Sciatic nerve (tissue), 2 donors: ENCODE measurements around the gene PLP1. TPM values are rescaled to one million over a fixed set of nuclear protein-coding genes. Genes with fewer than 3 reads are reported as not detected.
"Not testable (repeated sequence)": the region's sequence is repeated elsewhere in the genome, so short reads cannot be mapped to it uniquely, and the experiment has no call there.

Experiments
- ATAC-seq: fragments of 200-7000 bp; cut with Tn5 transposase; one replicate; pipeline ENCODE4 v1.9.1; 2020; ENCODE audit warnings: mild to moderate bottlenecking, moderate library complexity
- DNase-seq: peaks from one replicate; pipeline ENCODE4 v3.0.0-alpha.2; 2020; ENCODE audit warnings: low spot score
- intact Hi-C: fragments of 100-400 bp; cut with DNase I; formaldehyde crosslinking; loops from one replicate; pipeline ENCODE4 v1.14.2; 2022
- total RNA-seq: library from RNA; stranded (reverse); fragmentation: NEBNext Ultra II Directional; extraction: Animal tissue kit (Norgen Biotek cat#: 25700); gene quantifications from one replicate; pipeline ENCODE4 v1.2.1, GENCODE V29; 2021
- donor health status: DM: no; HTN: no; CAD: no.
- donor health status: DM: no; HTN: no; CAD: no.

Gene PLP1
- total RNA-seq, 1 donor from 2014 or later = 637 TPM

DNA sequence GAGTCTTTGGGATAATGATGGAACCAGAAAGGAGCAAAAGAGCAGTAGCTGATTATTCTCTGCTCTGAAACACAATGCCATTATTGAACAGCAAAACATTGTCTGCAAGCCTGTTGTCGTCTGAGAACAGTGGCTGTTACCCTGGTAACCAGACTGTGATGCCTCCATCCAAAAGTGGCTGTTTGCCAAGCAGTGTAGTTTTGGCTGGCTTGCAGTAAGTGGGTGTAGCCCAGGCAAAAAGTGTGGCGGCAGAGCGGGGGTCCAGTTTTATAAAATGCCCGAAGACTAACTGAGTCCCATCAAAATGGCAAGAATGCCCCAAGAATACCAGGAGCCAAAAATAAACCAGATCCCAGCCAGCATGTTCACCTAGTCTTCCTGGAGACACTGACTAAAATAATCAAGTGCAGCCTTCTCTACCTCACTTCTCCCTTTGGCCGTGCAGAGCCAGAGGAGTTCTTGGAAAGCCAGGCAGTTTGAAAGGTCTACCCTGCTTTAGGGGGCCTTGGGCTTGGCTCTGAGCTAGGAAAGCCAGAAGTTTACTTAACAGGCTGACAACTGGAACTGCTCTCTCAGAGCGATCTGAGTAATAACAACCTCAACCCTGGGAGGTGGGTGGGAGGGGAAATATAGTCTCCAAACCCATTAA lies 2.6 kb downstream of the PLP1 start:
- DNase-seq = no peak
- intact Hi-C loops = no loop called here
- ATAC-seq = no peak

DNA sequence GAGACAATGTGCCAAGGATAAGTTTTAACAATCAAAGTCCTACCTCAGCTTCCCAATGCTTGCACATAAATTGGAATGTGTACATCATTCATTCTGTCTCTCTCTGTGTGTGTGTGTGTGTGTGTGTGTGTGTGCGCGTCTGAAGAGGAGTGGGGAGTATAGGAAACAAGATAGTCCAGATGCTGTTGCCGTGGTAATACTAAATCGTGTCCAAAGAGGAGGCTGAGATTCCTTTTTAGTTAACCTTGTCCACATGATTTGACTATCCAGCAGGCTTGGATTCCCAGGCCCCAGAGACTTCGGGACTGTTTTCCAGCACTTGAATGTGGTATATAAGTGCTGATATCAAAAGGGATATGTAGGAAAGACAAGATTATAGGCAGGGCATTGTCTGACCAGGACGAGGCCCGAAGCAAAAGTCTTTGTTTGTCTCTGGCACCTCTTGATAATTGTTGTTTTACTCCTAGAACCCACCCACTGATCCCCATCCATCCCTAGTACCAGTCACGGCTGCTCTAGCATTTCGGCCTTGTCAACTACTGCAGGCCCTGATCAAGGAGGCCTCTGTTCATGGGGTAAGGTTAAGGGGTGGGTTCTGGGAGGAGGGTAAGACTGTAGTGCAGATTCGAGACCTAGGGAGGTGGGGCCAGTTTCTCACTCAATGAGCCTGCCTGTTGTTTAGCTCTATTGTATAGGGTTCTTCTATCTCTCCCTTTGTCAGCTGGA lies 3.9 kb downstream of the PLP1 start:
- DNase-seq (no peak), ATAC-seq (peak; percentile 39)
- intact Hi-C loops = no loop called here

DNA sequence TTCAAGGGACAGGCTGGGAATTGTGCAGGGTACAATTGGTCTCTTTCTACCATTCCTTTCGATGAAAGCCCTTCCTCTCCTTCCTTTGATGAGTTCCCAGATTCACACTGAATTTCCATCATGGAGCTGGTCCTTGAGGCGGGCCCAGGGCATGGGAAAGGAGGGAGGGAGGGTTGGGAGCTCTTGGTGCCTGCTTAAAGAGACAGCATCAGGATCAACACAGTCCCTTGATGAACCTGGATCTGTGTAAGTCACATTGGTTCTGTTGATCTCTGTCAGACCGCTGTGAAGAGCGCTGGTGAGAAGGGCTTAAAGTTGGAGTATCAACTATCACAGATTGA lies 4.4 kb downstream of the PLP1 start:
- ATAC-seq = no peak
- intact Hi-C loops = no loop called here

DNA sequence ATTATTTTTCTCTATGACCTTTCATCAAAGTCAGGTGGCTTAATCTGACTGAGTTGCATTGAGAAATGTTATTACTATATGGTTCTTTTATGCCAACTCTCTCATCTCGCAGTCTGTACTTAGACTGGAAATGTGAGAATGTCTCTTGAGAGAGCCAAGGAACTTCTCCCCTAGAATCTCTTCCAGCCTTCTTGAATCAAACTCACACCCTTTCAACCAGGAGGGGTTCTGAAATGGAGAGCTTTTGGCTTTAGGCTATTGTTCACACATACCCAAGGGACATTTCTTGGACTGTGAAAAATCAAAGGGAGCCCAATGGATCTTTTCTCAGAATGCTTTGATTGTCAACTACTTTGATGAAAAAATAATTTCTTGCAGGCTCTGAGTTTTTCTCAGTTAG lies 5.1 kb downstream of the PLP1 start:
- intact Hi-C loops = no loop called here
- ATAC-seq = no peak
- no peak for DNase-seq

More for the DNA sequence above, 4.4 kb downstream of the PLP1 start:
- DNase-seq = no peak

DNA sequence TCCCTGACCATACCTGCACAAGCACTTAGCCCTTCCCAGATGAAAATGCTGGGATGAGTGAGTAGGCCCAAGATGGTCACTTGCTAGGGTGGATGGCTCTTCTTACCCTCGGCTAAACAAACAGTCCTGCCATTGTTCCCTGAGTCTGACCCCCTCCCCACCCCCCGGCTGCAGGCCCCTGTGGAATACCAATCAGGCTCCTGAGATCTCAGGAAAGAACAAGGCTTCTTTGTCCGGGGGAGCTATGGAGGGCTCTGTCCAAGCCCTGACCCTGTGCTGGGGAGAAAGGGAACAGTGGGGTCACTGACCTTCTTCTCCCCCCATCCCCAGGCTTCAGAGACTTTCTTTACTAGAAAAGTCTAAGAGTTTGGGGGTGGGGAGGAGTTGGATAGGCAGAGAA lies 6.0 kb downstream of the PLP1 start:
- intact Hi-C loops = no loop called here
- peak; percentile 57 for ATAC-seq
- no peak for DNase-seq

DNA sequence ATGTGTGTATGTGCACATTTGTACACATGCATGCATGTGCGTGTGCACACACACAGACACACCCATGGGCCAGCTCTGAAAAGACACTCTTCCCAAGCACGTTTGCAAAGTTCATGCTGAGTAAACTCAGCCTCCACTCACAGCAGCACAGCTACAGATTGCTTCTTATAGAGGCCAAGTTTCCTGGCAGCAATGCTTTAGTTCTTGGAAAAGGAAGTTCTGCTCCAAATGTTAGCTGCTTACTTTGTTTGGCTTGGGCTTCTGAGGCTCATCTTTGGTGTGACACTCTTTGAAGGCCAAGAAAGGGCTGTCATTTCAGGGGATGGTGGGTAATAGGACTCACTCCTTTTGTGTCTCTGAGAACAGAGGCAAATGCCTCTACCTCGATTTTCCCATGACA lies 6.6 kb downstream of the PLP1 start:
- intact Hi-C loops = no loop called here
- ATAC-seq (peak; percentile 29), DNase-seq (no peak)

DNA sequence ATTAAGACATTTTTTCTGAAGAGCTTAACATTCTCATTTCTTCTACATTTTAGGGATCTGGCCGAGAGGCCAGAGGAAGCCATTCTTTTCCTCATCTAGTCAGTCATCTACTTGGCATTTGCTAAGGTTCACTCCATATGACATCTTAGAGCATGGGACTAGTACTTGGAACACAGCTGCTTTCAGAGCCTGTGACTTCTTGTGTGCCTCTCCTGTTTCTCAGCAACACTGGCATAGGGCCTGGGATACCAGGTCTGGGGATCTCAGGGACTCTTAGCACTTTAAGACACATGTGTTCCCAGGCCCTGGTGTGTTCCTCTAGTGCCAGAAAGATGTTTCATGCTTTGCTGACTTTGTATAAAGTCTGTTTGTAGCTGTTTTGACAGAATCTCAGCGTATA lies 7.3 kb downstream of the PLP1 start:
- DNase-seq (no peak), ATAC-seq (peak; percentile 59)
- intact Hi-C loops = no loop called here

DNA sequence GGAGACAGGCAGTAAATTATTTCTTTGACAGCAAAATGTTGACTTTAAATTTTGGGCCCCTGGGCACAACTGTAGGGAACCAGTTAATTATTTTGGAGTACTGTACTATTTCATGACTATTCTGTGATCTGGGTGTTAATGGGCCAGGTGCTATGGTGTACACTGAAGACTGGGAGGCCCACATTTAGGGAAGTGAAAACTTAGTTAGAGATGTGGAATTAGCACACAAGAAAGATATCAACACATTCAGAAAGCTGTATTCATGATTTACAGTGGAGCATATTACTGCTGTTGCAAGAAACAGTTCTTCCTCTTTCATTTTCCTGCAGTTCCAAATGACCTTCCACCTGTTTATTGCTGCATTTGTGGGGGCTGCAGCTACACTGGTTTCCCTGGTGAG lies 12.4 kb downstream of the PLP1 start:
- DNase-seq (no peak), ATAC-seq (no peak)
- intact Hi-C loops = no loop called here

DNA sequence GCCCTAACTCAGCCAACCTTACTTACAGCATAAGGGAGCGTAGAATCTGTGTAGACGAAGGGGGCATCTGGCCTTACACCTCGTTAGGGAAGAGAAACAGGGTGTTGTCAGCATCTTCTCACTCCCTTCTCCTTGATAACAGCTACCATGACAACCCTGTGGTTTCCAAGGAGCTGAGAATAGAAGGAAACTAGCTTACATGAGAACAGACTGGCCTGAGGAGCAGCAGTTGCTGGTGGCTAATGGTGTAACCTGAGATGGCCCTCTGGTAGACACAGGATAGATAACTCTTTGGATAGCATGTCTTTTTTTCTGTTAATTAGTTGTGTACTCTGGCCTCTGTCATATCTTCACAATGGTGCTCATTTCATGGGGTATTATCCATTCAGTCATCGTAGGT lies 14.6 kb downstream of the PLP1 start:
- intact Hi-C loops = no loop called here
- DNase-seq (no peak), ATAC-seq (no peak)

DNA sequence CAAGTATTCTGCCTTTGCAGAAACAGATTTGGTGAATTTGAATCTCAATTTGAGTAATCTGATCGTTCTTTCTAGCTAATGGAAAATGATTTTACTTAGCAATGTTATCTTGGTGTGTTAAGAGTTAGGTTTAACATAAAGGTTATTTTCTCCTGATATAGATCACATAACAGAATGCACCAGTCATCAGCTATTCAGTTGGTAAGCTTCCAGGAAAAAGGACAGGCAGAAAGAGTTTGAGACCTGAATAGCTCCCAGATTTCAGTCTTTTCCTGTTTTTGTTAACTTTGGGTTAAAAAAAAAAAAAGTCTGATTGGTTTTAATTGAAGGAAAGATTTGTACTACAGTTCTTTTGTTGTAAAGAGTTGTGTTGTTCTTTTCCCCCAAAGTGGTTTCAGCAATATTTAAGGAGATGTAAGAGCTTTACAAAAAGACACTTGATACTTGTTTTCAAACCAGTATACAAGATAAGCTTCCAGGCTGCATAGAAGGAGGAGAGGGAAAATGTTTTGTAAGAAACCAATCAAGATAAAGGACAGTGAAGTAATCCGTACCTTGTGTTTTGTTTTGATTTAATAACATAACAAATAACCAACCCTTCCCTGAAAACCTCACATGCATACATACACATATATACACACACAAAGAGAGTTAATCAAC lies 15.3 kb downstream of the PLP1 start:
- ATAC-seq (no peak), DNase-seq (no peak)
- intact Hi-C loops = no loop called here

DNA sequence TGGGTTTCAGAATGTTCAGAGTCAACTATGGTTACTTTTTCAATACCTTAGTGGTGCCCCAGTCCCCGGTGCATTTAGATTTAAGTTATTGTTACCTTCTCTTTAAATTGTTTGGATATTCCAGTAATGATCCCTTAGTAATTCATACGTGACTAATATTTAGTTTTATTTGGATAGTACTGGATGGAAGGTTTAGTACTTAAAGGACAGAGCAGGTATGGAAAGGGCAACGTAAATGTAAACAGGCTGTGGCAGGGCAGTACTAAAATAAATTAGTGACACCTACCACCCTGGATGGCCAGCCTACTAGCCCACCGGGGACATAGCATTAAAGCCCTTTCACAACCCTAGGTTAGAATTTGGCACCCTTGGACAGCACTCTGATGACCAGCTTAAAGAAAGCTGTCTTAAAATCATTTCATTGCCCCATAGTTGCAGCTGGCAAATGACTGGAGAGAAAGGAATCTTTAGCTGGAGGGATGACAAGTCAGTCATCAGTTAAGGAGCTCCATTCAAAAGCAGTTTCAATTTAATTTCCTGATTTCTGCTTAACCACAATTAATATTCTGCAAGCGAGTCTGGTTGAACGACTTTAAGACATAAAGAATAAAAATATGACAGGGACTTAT lies 16.4 kb downstream of the PLP1 start:
- intact Hi-C loops = no loop called here
- DNase-seq (no peak), ATAC-seq (peak; percentile 71)

DNA sequence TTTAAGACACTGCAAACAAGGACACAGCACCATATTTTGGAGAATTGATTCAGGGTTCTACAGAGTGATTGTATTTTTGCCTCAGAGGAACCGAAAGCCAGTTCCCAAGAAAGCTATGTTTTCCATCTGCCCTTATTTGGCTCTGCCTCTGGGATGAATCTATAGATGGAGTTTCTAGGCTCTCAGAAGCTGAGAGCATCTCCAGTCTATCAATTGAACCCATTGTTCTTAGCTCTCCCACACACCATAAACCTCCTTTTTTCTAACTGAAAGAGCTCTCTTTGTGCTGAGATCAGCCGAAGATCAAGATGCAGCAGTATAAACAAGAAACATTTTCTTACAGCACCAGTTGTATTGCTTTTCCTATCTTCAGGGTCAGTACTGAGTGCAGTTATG lies 16.9 kb downstream of the PLP1 start:
- intact Hi-C loops = no loop called here
- DNase-seq (no peak), ATAC-seq (peak; percentile 76)

DNA sequence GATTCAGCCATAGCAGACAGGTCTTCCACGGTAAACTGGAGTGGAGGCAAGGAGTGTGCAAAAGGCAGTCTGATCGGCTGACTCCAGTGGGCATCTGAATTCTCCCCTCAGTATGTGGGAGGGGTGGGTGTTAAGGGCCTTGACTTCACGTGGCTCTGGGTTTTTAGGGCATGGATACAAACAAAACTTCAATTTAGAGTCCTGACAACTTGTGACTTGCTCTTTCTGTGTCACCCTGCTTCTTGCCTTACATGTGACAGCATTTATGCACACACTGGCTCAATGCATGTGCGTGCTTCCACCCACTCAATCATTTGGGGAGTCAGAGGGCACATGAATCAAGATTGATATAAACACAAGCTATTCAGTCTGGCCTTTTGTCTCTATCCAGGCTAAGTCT lies 17.5 kb downstream of the PLP1 start:
- DNase-seq (no peak), ATAC-seq (peak; percentile 59)
- intact Hi-C loops = no loop called here

DNA sequence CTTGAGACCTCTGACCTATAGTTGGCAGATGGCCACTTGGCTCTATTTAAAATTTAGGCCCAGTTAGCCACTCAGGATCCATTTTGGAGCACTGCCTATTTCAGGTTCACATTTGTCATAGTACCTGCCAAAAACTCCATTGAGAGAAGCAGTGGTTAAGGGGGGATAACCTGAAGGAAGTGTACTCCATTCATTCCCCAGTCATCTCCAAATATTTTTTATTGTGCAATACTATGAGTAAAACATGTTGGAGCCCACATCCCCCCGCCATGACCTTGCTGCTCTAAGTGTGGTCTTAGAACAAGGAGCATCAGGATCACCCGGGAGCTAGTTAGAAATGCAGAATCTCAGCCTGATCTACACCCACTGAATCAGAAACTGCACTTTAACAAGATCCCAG lies 21.1 kb downstream of the PLP1 start:
- intact Hi-C loops = no loop called here
- ATAC-seq = no peak
- DNase-seq = no peak

DNA sequence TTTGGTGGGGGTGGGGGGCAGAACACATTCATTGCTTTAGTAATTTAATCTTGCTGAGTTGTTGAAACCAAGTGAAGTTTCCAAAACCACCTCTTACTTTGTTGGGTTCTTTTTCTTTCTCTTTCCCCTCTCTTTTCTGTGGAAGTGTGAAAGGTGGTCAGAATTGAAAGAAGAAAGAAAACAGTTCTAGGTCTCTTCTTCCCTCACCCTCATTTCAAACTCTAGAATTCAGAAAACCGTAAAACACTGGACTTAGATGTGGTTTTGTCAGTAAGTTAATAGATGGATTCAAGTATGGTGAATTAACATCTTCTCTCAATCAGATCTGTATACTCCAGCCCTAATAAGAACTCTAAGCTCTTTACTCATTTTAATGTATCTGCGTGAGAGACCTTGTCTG lies 23.7 kb downstream of the PLP1 start:
- no peak for DNase-seq
- intact Hi-C loops = no loop called here
- no peak for ATAC-seq

DNA sequence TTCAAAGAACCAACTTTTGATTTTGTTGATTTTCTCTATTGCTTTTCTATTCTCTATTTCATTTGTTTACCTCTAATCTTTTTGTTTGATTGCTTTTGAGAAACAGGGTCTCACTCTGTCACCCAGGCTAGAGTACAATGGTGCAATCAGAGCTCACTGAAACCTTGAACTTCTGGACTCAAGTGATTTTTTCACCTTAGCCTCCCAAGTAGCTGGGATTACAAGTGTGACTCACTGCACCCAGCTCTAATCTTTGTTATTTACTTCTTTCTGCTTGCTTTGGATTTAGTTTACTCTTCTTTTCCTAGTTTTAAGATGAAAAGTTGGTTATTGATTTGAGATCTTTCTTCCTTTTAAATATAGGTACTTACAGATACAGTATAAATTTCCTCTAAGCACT lies 29.2 kb downstream of the PLP1 start:
- DNase-seq = no peak
- ATAC-seq = no peak
- intact Hi-C loops = no loop called here

DNA sequence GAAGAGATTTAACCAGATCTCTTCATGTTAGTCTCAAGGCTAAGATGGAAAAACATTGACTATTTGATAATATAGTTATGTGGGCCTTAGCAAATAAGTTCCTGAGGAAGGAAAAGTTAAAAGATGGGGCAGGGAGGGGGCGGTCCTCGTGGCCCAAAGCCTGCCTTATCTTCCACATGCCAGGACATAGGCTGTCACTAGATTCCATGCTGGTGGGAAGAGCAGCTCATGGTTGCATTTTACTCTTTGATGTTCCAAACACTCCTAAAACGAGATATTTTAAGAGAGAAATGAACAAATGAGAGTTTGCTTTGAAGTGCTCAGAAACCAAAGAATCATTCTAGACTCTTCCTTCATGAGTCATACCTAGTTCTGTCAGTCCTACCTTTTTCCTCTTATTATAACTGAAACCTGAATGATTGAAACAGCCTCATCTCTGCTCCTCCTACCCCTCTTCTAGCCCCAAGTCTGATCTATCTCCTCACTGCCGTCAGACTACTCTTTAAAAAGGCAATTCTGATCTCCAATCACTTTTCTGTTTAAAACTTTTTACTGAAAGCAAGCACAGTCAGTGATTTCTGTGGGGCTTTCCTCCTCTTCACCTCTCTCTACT lies 30.3 kb downstream of the PLP1 start:
- intact Hi-C loops = no loop called here
- ATAC-seq = no peak
- no peak for DNase-seq

DNA sequence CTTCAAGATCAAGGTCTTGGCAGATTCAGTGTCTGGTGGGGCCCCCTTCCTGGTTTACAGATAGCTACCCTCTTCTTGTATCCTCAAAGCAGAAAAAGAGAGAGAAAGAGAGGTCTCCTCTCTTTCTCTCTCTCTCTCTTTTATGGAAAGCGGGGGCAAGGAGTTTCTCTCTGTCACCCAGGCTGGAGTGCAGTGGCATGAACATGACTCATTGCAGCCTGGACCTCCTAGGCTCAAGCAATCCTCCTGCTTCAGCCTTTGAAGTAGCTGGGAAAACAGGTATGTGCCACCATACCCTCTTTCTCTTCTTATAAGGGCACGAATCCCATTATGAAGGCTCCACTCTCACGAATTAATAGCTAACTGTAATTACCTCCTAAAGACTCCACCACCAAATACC lies 35.2 kb downstream of the PLP1 start:
- intact Hi-C loops = loop anchor here (10.0 kb wide), 2 partner anchors 127 to 277 kb away; partner anchors contain the start of gene MORF4L2
- DNase-seq (no peak), ATAC-seq (no peak)

DNA sequence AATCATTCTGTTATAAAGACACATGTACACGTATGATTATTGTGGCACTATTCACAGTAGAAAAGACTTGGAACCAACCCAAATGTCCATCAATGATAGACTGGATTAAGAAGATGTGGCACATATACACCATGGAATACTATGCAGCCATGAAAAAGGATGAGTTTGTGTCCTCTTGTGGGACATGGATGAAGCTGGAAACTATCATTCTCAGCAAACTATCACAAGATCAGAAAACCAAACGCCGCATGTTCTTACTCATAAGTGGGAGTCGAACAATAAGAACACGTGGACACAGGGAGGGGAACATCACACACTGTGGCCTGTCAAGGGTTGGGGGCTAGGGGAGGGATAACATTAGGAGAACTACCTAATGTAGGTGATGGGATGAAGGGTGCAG lies 40.5 kb downstream of the PLP1 start:
- ATAC-seq, DNase-seq: not testable (repeated sequence)
- intact Hi-C loops = loop anchor here (10.0 kb wide), 2 partner anchors 132 to 282 kb away; partner anchors contain the start of gene MORF4L2
